ENCODE results near the gene GUCA2B.

DNA sequence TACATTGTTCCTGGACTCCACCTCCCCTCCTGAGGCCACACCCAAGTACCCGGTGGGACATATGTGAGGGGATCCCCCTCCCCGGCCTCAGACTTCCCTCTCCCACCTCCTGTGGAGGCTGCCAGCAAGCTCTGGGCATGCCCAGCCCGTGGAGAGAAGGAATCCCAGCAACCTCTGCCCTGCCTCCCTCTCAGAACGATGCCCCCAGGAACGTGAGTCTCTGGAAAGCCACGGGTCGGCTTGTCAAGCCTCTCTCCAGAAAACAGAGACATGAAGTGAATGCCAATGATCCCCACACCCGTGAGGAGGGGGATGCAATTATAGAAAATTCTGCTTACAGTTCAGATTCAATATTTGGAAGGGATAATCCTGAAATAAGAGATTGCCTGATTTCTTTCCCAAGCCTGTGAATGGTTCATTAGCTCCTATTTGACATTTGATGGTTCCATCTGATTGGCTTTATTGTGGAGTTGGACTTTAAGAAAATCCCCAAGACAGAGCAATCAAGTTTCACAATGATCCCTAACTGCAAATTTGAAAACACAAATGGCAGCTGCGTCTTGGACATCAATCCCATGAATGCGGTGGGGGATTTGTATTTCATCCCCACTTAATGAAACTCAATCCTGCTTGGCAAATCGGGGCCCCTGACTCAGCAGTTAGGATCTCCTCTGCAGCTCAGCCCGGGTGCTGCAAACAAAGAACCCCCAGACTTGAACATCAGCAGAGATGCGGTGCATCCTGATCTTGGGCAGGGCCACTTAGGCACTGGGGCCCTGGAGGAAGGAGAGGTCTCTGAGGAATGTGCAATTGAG, 9.1 kb upstream of the GUCA2B start:
- TF ChIP-seq SMC3 (IDR thresholded peaks at IDR 0.05; ENCODE audit: low read depth, low read length) (no peak), POLR2A (IDR thresholded peaks at IDR 0.05; ENCODE audit: low read depth, low read length) (no peak), CEBPB (IDR thresholded peaks at IDR 0.05; ENCODE audit: low read depth, low read length) (no peak), RAD21 (IDR thresholded peaks at IDR 0.05; ENCODE audit: low read length) (no peak), MXI1 (IDR thresholded peaks at IDR 0.05; ENCODE audit: borderline replicate concordance, low read depth, low read length) (no peak), BHLHE40 (IDR thresholded peaks at IDR 0.05; ENCODE audit: low read depth, low read length) (no peak), USF2 (IDR thresholded peaks at IDR 0.05; ENCODE audit: low read depth, low read length) (no peak), RFX5 (IDR thresholded peaks at IDR 0.05; ENCODE audit: low read depth, low read length) (no peak), MAFK (IDR thresholded peaks at IDR 0.05; ENCODE audit: low read depth, low read length) (no peak), RCOR1 (IDR thresholded peaks at IDR 0.05; ENCODE audit: insufficient replicate concordance, low read length) (no peak), CHD1 (IDR thresholded peaks at IDR 0.05; ENCODE audit: low read depth, low read length) (no peak), MAZ (IDR thresholded peaks at IDR 0.05; ENCODE audit: borderline replicate concordance, low read depth, low read length) (no peak)
- TF ChIP-seq, protein P1, sequence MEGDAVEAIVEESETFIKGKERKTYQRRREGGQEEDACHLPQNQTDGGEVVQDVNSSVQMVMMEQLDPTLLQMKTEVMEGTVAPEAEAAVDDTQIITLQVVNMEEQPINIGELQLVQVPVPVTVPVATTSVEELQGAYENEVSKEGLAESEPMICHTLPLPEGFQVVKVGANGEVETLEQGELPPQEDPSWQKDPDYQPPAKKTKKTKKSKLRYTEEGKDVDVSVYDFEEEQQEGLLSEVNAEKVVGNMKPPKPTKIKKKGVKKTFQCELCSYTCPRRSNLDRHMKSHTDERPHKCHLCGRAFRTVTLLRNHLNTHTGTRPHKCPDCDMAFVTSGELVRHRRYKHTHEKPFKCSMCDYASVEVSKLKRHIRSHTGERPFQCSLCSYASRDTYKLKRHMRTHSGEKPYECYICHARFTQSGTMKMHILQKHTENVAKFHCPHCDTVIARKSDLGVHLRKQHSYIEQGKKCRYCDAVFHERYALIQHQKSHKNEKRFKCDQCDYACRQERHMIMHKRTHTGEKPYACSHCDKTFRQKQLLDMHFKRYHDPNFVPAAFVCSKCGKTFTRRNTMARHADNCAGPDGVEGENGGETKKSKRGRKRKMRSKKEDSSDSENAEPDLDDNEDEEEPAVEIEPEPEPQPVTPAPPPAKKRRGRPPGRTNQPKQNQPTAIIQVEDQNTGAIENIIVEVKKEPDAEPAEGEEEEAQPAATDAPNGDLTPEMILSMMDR (conservative IDR thresholded peaks at IDR 0.05; ENCODE audit: low read depth, low read length), result no peak

Data from IMR-90 (cell line).